HG03432 (cell line): Measurements from ENCODE around the gene GK.
"Not testable (repeated sequence)": the region's sequence is repeated elsewhere in the genome, so short reads cannot be mapped to it uniquely, and the experiment has no call there.

ENCODE experiments used
- ATAC-seq: cut with Tn5 transposase; IDR thresholded peaks from one replicate; pipeline ENCODE4 v1.9.1; 2021; ENCODE audit warnings: mild to moderate bottlenecking, moderate library complexity; ENCODE audit not compliant: unreplicated experiment

GK gene

GRCh38 chrX:30652527-30653414 lies 452 bp upstream of the GK start:
- peak; percentile 92 for ATAC-seq

- ATAC-seq: not testable (repeated sequence)
Observed at GRCh38 chrX:30654386-30654785, 1.2 kb downstream of the GK start.

GRCh38 chrX:30654989-30655607 lies 1.9 kb downstream of the GK start:
- ATAC-seq: no peak

- ATAC-seq: no peak
Observed at GRCh38 chrX:30655991-30656390, 2.8 kb downstream of the GK start.

GRCh38 chrX:30657196-30658161 lies 4.3 kb downstream of the GK start:
- no peak for ATAC-seq

- no peak for ATAC-seq
Observed at GRCh38 chrX:30659421-30659820, 6.2 kb downstream of the GK start.

GRCh38 chrX:30661228-30661627 lies 8.0 kb downstream of the GK start:
- ATAC-seq: no peak

- ATAC-seq: no peak
Observed at GRCh38 chrX:30663322-30663721, 10.1 kb downstream of the GK start.

GRCh38 chrX:30665471-30665870 lies 12.2 kb downstream of the GK start:
- ATAC-seq: no peak

- no peak for ATAC-seq
Observed at GRCh38 chrX:30666094-30666493, 12.9 kb downstream of the GK start.

- ATAC-seq: no peak
Observed at GRCh38 chrX:30668581-30668980, 15.4 kb downstream of the GK start.

- not testable (repeated sequence) for ATAC-seq
Observed at GRCh38 chrX:30671189-30671588, 18.0 kb downstream of the GK start.

- no peak for ATAC-seq
Observed at GRCh38 chrX:30673127-30673796, 20.0 kb downstream of the GK start.

GRCh38 chrX:30673884-30674598 lies 20.8 kb downstream of the GK start:
- no peak for ATAC-seq

GRCh38 chrX:30674799-30675198 lies 21.6 kb downstream of the GK start:
- ATAC-seq: no peak

- ATAC-seq: no peak
Observed at GRCh38 chrX:30679369-30679768, 26.1 kb downstream of the GK start.

GRCh38 chrX:30680618-30681017 lies 27.4 kb downstream of the GK start:
- ATAC-seq: no peak

- no peak for ATAC-seq
Observed at GRCh38 chrX:30688641-30689040, 35.4 kb downstream of the GK start.

GRCh38 chrX:30689116-30689515 lies 35.9 kb downstream of the GK start:
- no peak for ATAC-seq

- no peak for ATAC-seq
Observed at GRCh38 chrX:30690330-30690729, 37.1 kb downstream of the GK start.
